ENCODE measurements around the gene DAPK1. TPM values are rescaled to one million over a fixed set of nuclear protein-coding genes. Genes with fewer than 3 reads are reported as not detected.

DAPK1 gene
- total RNA-seq, 1 experiment from 2014 or later = not detected

- no peaks in the 10 kb centered on the region for H3K9me2 ChIP-seq (replicated peaks; ENCODE audit: insufficient read depth, low read length)
- no peak for DNase-seq
- no peak overlapping the region for H2AFZ ChIP-seq (ENCODE audit: low read length)
- H3K27me3 ChIP-seq (ENCODE audit: low read length) = no peaks in the 10 kb centered on the region
- H3K79me2 ChIP-seq (ENCODE audit: low read length) = no peaks in the 10 kb centered on the region
- H3K36me3 ChIP-seq (ENCODE audit: insufficient read depth, low read length) = no peaks in the 10 kb centered on the region
- H4K20me1 ChIP-seq (ENCODE audit: insufficient read depth, low read depth, low read length) = no peaks in the 10 kb centered on the region
- no peak overlapping the region for H3K9ac ChIP-seq (ENCODE audit: low read length)
- no peak overlapping the region for H3K4me2 ChIP-seq (ENCODE audit: low read depth, low read length, poor library complexity, severe bottlenecking)
- no peak overlapping the region for H3K4me3 ChIP-seq (ENCODE audit: low read length)
- H3K9me3 ChIP-seq (ENCODE audit: low read length) = no peaks in the 10 kb centered on the region
- H3K4me1 ChIP-seq (ENCODE audit: low read length) = no peaks in the 10 kb centered on the region
- no peak overlapping the region for H3K27ac ChIP-seq (ENCODE audit: low read length)
These were observed 89.7 kb downstream of the DAPK1 start for GRCh38 chr9:87587356-87587745.

GRCh38 chr9:87587864-87588263 is 90.2 kb downstream of the DAPK1 start:
- Histone ChIP-seq H3K36me3 (ENCODE audit: insufficient read depth, low read length) (no peaks in the 10 kb centered on the region), H3K79me2 (ENCODE audit: low read length) (no peaks in the 10 kb centered on the region), H3K4me1 (ENCODE audit: low read length) (no peaks in the 10 kb centered on the region), H3K9ac (ENCODE audit: low read length) (no peak overlapping the region), H3K27ac (ENCODE audit: low read length) (no peak overlapping the region), H3K9me3 (ENCODE audit: low read length) (no peaks in the 10 kb centered on the region), H3K4me2 (ENCODE audit: low read depth, low read length, poor library complexity, severe bottlenecking) (no peak overlapping the region), H3K4me3 (ENCODE audit: low read length) (no peak overlapping the region), H2AFZ (ENCODE audit: low read length) (no peak overlapping the region), H3K9me2 (replicated peaks; ENCODE audit: insufficient read depth, low read length) (no peaks in the 10 kb centered on the region), H4K20me1 (ENCODE audit: insufficient read depth, low read depth, low read length) (no peaks in the 10 kb centered on the region), H3K27me3 (ENCODE audit: low read length) (no peaks in the 10 kb centered on the region)
- DNase-seq = no peak

GRCh38 chr9:87588339-87588738 is 90.7 kb downstream of the DAPK1 start:
- Histone ChIP-seq H2AFZ (ENCODE audit: low read length) (no peak overlapping the region), H3K9me3 (ENCODE audit: low read length) (no peaks in the 10 kb centered on the region), H3K4me2 (ENCODE audit: low read depth, low read length, poor library complexity, severe bottlenecking) (no peak overlapping the region), H3K9ac (ENCODE audit: low read length) (no peak overlapping the region), H3K27me3 (ENCODE audit: low read length) (no peaks in the 10 kb centered on the region), H3K36me3 (ENCODE audit: insufficient read depth, low read length) (no peaks in the 10 kb centered on the region), H3K79me2 (ENCODE audit: low read length) (no peaks in the 10 kb centered on the region), H3K4me3 (ENCODE audit: low read length) (no peak overlapping the region), H3K4me1 (ENCODE audit: low read length) (no peaks in the 10 kb centered on the region), H3K9me2 (replicated peaks; ENCODE audit: insufficient read depth, low read length) (no peaks in the 10 kb centered on the region), H4K20me1 (ENCODE audit: insufficient read depth, low read depth, low read length) (no peaks in the 10 kb centered on the region), H3K27ac (ENCODE audit: low read length) (no peak overlapping the region)
- no peak for DNase-seq

GRCh38 chr9:87590996-87591395 is 93.3 kb downstream of the DAPK1 start:
- H3K79me2 ChIP-seq (ENCODE audit: low read length) = no peaks in the 10 kb centered on the region
- no peaks in the 10 kb centered on the region for H3K27me3 ChIP-seq (ENCODE audit: low read length)
- no peaks in the 10 kb centered on the region for H3K36me3 ChIP-seq (ENCODE audit: insufficient read depth, low read length)
- H4K20me1 ChIP-seq (ENCODE audit: insufficient read depth, low read depth, low read length) = no peaks in the 10 kb centered on the region
- DNase-seq = no peak
- H3K9me2 ChIP-seq (replicated peaks; ENCODE audit: insufficient read depth, low read length) = no peaks in the 10 kb centered on the region
- no peak overlapping the region for H3K4me2 ChIP-seq (ENCODE audit: low read depth, low read length, poor library complexity, severe bottlenecking)
- no peak overlapping the region for H3K9ac ChIP-seq (ENCODE audit: low read length)
- no peaks in the 10 kb centered on the region for H3K4me1 ChIP-seq (ENCODE audit: low read length)
- H2AFZ ChIP-seq (ENCODE audit: low read length) = no peak overlapping the region
- no peak overlapping the region for H3K4me3 ChIP-seq (ENCODE audit: low read length)
- H3K9me3 ChIP-seq (ENCODE audit: low read length) = no peaks in the 10 kb centered on the region
- H3K27ac ChIP-seq (ENCODE audit: low read length) = no peak overlapping the region

GRCh38 chr9:87592554-87593358 is 95.1 kb downstream of the DAPK1 start:
- H3K4me3 ChIP-seq (ENCODE audit: low read length) = no peak overlapping the region
- no peaks in the 10 kb centered on the region for H4K20me1 ChIP-seq (ENCODE audit: insufficient read depth, low read depth, low read length)
- no peaks in the 10 kb centered on the region for H3K36me3 ChIP-seq (ENCODE audit: insufficient read depth, low read length)
- no peak overlapping the region for H3K27ac ChIP-seq (ENCODE audit: low read length)
- no peak for DNase-seq
- no peaks in the 10 kb centered on the region for H3K79me2 ChIP-seq (ENCODE audit: low read length)
- no peaks in the 10 kb centered on the region for H3K9me3 ChIP-seq (ENCODE audit: low read length)
- no peaks in the 10 kb centered on the region for H3K9me2 ChIP-seq (replicated peaks; ENCODE audit: insufficient read depth, low read length)
- H2AFZ ChIP-seq (ENCODE audit: low read length) = no peak overlapping the region
- H3K9ac ChIP-seq (ENCODE audit: low read length) = no peak overlapping the region
- no peak overlapping the region for H3K4me2 ChIP-seq (ENCODE audit: low read depth, low read length, poor library complexity, severe bottlenecking)
- no peaks in the 10 kb centered on the region for H3K4me1 ChIP-seq (ENCODE audit: low read length)
- H3K27me3 ChIP-seq (ENCODE audit: low read length) = no peaks in the 10 kb centered on the region

- Histone ChIP-seq H3K79me2 (ENCODE audit: low read length) (no peaks in the 10 kb centered on the region), H2AFZ (ENCODE audit: low read length) (no peak overlapping the region), H3K36me3 (ENCODE audit: insufficient read depth, low read length) (no peaks in the 10 kb centered on the region)
These were observed 95.8 kb downstream of the DAPK1 start for GRCh38 chr9:87593359-87593980.

GRCh38 chr9:87594194-87594593 is 96.5 kb downstream of the DAPK1 start:
- Histone ChIP-seq H2AFZ (ENCODE audit: low read length) (no peak overlapping the region), H3K4me1 (ENCODE audit: low read length) (no peaks in the 10 kb centered on the region), H3K4me2 (ENCODE audit: low read depth, low read length, poor library complexity, severe bottlenecking) (no peak overlapping the region), H3K9ac (ENCODE audit: low read length) (no peak overlapping the region), H3K9me2 (replicated peaks; ENCODE audit: insufficient read depth, low read length) (no peaks in the 10 kb centered on the region), H4K20me1 (ENCODE audit: insufficient read depth, low read depth, low read length) (no peaks in the 10 kb centered on the region), H3K9me3 (ENCODE audit: low read length) (no peaks in the 10 kb centered on the region), H3K79me2 (ENCODE audit: low read length) (no peaks in the 10 kb centered on the region), H3K36me3 (ENCODE audit: insufficient read depth, low read length) (no peaks in the 10 kb centered on the region), H3K27ac (ENCODE audit: low read length) (no peak overlapping the region), H3K4me3 (ENCODE audit: low read length) (no peak overlapping the region), H3K27me3 (ENCODE audit: low read length) (no peaks in the 10 kb centered on the region)
- DNase-seq = no peak

More at GRCh38 chr9:87593359-87593980, 95.8 kb downstream of the DAPK1 start:
- Histone ChIP-seq H3K4me3 (ENCODE audit: low read length) (no peak overlapping the region), H3K4me2 (ENCODE audit: low read depth, low read length, poor library complexity, severe bottlenecking) (no peak overlapping the region), H3K9ac (ENCODE audit: low read length) (no peak overlapping the region), H3K4me1 (ENCODE audit: low read length) (no peaks in the 10 kb centered on the region), H3K9me3 (ENCODE audit: low read length) (no peaks in the 10 kb centered on the region), H3K27ac (ENCODE audit: low read length) (no peak overlapping the region), H3K9me2 (replicated peaks; ENCODE audit: insufficient read depth, low read length) (no peaks in the 10 kb centered on the region), H3K27me3 (ENCODE audit: low read length) (no peaks in the 10 kb centered on the region), H4K20me1 (ENCODE audit: insufficient read depth, low read depth, low read length) (no peaks in the 10 kb centered on the region)
- DNase-seq = no peak

GRCh38 chr9:87594662-87595061 is 97.0 kb downstream of the DAPK1 start:
- Histone ChIP-seq H3K4me1 (ENCODE audit: low read length) (no peaks in the 10 kb centered on the region), H2AFZ (ENCODE audit: low read length) (no peak overlapping the region), H3K9me2 (replicated peaks; ENCODE audit: insufficient read depth, low read length) (no peaks in the 10 kb centered on the region), H3K4me3 (ENCODE audit: low read length) (no peak overlapping the region), H3K27me3 (ENCODE audit: low read length) (no peaks in the 10 kb centered on the region), H3K9me3 (ENCODE audit: low read length) (no peaks in the 10 kb centered on the region), H3K79me2 (ENCODE audit: low read length) (no peaks in the 10 kb centered on the region), H3K36me3 (ENCODE audit: insufficient read depth, low read length) (no peaks in the 10 kb centered on the region), H3K27ac (ENCODE audit: low read length) (no peak overlapping the region), H3K9ac (ENCODE audit: low read length) (no peak overlapping the region), H3K4me2 (ENCODE audit: low read depth, low read length, poor library complexity, severe bottlenecking) (no peak overlapping the region), H4K20me1 (ENCODE audit: insufficient read depth, low read depth, low read length) (no peaks in the 10 kb centered on the region)
- DNase-seq = no peak

All from Karpas-422 (cell line).